Smooth muscle cell of trachea (primary cell): ENCODE results near the gene MEG3. TPM values are rescaled to one million over a fixed set of nuclear protein-coding genes. Genes with fewer than 3 reads are reported as not detected.

Experiments used
- total RNA-seq: library from RNA; depleted of rRNA; stranded (reverse); fragments of >200 nt; gene quantifications from 2 replicates; pipeline ENCODE4 v1.2.1, GENCODE V29; 2014

MEG3 gene
- 164 and 360 TPM in 2 replicates for total RNA-seq

DNA sequence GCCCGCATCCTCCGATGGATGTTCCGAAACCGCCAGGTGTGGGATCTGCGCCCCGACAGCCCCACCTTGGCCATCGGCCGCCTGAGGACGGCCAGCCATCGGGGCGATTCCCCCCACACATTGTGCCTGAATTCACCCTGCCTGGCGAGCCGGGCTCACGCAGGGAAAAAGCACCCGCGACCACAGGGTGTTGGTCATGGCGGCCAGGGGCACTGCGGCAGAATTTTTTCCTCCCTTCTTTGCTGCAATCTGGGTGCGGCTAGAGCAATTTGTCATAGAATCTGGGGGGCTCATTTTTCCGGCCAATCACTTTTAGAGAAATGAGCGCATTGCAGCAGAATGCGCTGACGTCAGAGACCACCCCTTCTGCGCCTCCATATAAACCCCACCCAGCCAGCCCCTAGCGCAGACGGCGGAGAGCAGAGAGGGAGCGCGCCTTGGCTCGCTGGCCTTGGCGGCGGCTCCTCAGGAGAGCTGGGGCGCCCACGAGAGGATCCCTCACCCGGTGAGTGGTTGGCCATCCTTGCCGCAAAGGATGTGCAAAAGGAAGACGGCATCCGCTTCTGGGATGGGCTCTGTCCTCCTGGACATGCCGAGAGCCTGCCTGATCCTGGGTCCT lies at the start of gene MEG3:
TSS of gene MEG3 (plus strand) at position 406 of the 619 bp plus-strand sequence.

DNA sequence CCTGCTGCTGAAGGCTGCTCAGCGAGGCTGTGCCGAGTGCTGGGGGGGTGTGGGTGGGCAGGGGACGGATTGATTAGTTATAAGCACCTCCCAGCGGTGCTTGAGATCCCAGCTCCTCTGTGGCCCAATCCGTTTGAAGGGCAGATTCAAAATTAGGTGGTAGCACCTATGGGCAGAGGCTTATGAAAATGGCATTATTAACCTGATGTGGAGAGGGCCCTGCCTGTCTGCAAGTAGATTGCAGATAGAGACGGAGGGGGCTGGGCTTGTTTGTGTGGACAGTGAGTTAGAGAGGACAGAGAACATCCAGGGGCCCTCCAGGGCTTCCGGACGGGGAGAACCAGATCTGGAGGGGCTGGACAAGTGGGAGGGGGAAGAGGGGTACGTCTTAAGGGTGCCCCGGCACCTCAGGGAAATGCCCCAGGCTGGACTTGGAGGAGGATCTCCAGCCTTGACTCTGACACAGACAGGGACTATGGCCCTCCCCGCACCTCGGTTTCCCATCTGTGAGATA lies 77.8 kb downstream of the MEG3 start, which contains the start of gene RTL1:
TSS of gene RTL1 (minus strand) at position 51 of the 514 bp plus-strand sequence. CDS start 18,934 bp downstream, outside the sequence.

Other genes with a start within 250 kb of the MEG3 start
- gene BEGAIN, start 238.7 kb upstream of the MEG3 start, total RNA-seq, result 0.33 TPM in 1 of 2 replicates, not detected in the other
- under 0.01 TPM in 1 of 2 replicates, not detected in the other for gene DLK1, start 99.2 kb upstream of the MEG3 start, total RNA-seq
- under 0.01 TPM in 1 of 2 replicates, not detected in the other for gene RTL1, start 77.6 kb downstream of the MEG3 start, total RNA-seq